Activated CD4-positive, alpha-beta T cell treated with anti-CD3 and anti-CD28 coated beads, Interleukin-2, amount 50 U/mL, for 16 hours (primary cell): Measurements from ENCODE around the gene ACTL8.

ENCODE experiments used
- DNase-seq: peaks from one replicate; pipeline ENCODE4 v3.0.0-alpha.2; 2020

ACTL8 gene, protein sequence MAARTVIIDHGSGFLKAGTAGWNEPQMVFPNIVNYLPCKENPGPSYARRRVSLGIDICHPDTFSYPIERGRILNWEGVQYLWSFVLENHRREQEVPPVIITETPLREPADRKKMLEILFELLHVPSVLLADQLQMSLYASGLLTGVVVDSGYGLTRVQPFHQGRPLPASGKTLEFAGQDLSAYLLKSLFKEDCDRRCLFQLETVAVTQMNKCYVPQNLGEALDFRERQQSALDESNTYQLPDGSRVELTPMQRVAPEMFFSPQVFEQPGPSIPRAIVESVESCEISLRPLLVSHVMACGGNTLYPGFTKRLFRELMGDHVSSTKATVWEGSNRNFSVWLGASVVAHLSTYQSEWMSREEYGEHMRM

DNA sequence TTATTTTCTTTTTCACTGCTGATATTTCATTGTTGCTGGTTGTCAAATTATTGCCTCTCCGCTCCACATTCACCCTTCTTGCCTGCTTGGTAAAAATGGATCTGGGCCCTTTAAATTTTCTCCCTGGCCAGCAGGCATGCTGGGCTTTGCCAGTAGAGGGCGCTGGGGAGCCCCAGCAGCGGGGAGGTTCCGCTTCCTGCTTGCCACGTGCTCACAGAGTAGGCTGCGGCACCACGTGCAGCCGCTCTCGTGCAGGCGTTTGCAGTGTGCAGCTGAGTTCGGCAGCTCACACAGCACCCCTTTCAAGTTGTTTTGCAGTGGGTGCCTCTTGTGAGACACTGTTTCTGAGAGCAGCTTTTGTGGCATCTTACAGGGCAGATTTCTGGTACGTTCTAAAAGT lies at the start of gene ACTL8:
Gene ACTL8, plus strand, starts transcription at position 214 of the 400 bp plus-strand sequence. CDS start 67,676 bp downstream, outside the sequence.
- peak; percentile 25 for DNase-seq

DNA sequence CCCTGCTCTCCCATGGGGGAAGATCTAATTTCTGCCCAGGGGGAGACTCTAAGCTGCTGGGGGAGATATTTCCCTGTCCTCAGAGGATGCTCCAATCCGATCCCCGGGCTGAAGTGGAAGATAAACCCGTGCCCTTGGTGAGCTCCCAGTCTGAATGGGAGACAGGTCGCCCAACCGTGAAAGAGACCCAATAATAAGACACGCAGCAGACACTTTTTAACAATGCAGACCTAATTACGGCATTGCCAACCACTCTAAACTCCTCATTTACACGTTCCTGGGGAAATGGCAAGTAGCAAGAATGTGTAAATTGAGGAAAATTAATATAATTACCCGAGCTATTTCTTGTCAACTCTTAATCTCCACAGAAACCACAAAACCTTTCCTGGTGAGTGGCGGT lies 48.7 kb upstream of the ACTL8 start:
- DNase-seq, result no peak

DNA sequence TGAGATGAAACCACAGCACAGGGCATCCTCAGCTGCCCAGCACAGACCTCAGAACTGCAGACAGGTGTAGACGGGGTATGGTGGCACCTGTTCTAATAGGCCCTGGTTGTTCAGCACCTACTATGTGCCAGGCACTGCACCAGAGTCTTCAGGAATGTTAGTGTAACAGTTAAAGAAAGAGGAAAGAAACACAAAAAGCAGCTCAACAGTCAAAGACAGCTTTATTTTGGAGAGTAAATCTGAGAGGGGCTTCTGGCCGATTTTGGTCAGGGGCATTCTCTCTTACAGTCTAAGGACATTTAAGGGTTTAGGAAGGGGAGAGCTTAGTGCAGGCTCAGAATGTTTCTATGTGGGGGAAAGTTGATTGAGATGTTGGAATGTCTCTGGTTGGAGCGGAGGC lies 45.2 kb upstream of the ACTL8 start:
- DNase-seq, result no peak

DNA sequence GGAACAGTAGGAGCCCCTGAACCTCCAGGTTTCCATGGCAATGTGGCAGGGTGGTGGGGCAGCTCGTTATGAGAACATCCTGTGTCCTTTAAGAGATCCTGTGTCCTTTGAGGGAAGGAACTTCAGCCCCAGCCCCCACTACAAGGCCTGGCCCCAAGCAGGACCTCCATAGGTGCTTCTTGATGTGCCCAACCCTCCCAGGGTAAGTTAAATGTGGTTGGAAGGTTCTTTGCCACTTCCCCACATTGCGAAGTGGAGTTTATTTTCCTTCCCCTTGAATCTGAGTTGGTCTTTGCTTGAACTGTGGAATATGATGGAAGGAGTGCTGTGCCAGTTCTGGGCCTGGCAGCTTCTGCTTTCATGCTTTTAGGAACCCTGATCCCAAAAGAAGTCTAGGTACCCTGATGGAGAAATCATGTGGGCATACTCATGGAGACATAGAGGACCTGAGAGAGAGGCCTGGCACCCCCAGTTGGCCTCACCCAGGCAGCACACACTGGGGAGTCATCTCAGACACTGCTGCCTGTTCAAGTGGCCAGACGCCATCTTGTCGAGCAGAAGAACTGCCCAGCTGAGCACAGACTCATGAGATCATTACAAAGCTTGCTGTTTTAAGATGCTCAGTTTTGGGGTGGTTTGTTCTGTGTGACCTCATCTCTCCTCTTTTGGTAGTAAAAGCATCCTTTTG lies 44.1 kb upstream of the ACTL8 start:
- DNase-seq, result no peak

DNA sequence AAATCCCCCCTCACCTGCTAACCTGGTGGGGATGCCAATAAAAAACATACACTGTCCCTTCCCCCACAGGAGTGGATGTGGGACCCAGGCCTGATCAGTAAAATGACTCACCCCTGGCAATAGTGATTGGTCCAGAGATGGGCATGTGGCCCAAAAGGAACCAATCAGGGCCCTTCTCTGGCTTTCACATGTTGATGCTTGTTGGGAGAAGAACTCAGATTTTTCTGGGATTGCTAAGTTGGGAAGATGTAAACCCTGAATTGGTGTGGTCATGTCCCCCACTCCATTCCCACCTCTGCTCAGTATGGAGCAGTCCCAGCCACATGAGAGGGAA lies 43.6 kb upstream of the ACTL8 start:
- DNase-seq, result no peak

DNA sequence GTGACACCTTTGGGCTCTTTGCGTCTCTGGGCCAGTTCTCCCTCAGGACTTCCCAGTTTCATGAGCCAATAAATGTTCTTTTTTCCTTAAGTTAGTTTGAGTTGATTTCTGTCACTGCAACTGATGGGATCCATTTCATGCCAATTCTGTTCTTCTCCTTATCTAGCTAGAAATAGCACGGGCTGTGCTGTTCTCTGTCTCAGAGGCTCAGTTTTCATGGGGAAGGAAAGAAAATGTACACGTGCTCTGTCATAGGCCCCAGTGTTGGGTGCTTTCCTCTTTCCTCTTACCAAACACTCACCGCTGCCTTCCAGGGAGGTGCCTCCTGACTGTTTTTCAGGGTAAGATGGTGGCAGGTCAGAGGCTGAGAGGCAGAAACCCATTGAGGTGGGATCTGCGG lies 43.2 kb upstream of the ACTL8 start:
- no peak for DNase-seq

DNA sequence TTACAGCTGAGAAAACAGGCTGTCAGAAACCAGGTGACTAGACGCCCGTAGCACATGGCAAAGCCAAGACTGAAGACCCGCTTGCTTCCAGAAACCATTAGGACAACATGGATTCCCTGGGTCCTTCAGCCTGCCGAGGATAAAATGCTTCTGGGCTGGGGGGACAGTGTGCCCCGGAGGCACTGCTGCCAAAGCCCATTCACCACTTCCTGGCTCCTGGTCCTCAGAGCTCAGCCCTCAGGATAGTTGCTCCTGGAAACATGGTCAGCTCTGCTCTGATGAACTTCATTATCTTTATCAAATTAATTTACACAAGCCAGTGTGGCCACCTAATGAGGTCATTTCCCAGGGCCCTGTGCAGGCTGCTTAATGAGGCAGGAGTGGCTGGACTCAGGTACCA lies 41.1 kb upstream of the ACTL8 start:
- no peak for DNase-seq

DNA sequence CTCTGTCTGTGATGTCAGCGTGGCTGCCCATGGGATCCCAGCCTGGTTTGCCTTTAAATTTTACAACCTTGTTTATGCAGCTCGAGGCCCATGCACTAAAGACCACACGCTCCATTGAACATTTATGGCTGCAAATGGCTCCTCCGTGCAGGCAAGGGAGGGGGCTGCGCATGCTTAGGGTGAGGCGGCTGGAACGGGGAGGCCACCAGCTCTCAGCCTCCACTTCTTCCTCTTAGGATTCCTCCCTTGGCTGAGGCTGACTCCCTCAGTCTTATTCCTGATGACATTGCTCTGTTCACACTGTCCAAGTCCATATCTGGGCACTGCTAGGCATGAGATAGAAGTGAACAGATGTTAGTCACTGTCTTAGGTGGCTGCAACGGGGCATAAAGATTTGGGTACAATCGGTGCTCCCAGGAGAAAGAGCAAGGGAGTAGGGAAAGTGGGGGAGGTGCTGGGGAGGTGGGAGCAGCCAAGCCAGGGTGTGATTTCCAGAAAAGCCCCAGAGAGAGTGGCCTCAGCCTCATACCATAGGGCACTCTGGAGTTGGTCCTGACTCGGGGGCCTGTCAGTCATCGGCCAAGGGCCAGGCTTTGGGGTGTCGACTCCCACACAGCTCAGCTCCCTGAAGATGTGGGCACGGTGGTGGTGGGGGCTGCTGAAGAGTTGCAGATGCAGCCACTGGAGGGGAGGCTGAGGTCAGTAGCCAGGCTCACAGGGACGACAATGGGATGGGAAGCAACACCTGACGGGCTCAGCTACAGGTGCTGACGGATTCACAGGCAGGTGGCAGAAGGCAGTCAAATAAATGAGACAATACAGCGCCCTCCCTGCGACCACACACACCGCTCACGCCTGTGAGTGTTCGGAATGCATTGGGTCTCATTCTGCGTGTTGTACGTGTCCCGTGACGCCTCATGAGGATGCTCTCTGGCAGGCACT lies 37.3 kb upstream of the ACTL8 start:
- no peak for DNase-seq

DNA sequence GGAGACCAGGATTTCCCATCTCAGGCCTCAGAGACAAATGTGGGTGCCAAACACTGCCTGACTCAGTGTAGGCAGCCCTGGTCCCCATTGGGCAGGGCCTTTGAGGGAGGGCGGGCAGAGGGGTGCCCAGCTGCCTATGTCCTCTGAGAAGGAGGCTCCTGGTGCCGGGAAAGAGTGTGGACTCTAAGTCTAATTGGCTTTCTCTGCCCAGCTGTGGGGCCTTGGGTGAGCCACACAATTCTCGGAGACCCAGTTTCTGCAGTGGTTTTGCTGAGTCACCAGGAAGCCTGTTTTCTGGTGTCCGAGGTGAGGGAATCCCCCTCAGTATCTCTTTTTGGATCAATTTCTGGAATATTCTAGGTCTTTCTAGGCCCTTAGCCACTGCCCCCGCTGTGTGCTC lies 35.3 kb upstream of the ACTL8 start:
- no peak for DNase-seq

DNA sequence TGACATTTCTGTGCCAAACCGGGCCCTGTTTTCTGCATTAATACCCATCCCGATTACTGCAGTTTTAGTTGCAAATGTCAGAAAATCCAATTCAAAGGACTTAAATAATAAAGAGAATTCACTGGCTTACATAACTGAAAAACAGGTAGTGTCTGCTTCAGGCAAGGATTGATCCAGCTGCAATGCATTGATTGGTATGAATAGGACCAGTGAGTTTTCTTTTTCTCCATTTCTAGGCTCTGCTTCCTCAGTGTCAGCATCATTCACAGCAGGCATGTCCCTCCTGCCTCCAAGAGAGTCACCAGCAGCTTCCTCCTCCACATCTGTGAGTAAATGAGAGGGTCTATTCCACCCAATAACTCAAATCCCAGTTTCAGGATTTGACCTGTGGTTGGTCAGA lies 33.7 kb upstream of the ACTL8 start:
- DNase-seq, result no peak

DNA sequence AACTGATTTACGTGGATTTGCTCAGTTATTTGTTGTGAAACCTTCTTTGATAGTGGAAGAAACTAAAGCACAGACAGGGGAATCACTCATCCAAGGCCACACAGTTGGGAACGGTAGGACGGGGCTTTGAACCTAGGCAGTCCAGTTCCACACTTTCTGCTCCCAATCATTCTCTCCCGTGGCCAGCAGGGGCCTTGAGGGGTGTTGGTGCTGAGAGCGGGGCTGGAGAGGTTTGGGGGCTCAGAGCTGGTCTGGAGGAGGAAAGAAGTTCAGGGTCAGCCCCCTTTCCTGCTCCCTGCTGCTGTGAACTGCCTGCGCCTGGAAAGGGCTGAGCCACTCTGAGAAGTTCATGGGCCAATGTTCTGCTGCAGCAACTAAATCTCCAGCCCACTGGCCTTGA lies 31.4 kb upstream of the ACTL8 start:
- no peak for DNase-seq

DNA sequence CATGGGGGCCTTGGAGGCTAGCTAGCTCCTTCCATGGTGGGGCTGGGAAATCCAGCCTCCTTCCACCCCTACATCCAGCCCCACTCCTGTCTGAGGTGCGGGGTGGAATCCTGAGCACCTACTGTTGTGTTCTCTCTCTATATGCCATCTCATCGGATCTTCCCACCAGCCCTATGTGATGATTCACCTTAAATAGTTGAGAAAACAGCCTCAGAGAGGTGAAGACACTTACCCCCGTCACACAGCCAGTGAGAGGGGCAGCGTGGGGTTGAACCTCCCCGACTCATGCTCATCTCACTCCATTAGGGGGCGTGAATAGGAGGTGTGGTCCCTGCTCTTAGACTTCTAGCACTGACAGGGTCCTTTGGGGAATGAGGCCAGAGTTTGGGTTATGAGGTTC lies 31.0 kb upstream of the ACTL8 start:
- no peak for DNase-seq

DNA sequence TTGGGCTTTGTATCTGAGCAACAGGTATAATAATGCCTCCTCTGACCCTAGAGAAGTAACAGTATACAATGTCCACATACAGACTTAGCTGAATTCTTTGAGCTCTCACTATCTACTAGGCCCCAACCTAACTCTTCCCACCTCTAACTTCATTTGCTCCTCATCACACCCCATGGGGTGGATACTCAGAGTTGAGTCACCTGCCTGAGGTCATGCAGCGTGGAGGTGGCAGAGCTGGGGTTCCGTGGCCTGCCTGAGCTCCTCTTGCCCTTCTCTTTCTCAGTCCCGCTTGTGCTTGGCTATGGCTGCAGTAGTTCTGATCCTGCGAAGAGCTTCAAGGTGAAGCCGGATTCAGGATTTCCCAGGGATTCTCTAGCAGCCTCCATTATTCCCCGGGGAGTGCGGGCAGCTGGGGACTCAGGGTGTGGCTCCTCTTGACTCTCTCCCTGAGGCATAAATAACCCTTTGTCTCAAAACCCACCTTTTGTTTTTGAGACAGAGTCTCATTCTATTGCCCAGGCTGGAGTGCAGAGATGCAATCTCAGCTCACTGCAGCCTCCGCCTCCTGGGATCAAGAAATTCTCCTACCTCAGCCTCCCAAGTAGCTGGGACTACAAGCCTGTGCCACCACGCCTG lies 29.9 kb upstream of the ACTL8 start:
- DNase-seq, result no peak

DNA sequence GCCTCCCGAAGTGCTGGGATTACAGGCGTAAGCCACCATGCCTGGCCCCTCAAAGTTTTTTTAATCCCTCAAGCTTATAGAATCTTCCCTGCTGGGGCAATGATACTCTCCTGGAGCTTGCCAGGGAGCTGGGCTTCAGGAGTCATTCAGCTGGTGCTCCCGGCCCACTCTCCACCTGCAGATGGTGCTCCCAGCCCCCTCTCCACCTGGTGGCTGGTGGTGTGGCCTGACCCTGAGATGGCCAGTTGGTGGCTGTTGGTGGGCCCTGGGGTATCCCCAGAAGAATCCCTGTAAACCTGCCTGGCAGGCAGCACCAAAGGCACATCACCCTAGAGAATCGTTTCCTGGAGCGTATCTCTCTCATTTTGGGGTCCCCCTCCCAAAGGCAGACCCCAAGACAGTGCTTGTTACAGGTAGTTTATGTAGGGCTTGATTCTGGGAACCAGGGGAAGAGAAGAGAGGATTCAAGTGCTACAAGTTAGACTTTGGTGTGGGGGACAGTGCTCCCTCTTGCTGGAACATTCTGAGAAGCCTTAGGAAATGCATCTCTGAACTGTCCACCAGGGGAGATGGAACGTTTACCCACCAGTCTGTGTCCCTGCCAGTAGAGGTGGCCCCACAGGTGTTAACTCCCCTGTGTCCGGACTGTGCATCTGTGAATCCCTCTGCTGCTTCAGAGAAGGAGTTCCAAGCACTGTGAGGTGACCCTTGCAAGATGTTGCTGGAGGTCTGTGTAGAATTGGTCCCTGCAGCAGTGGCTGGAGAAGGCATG lies 29.1 kb upstream of the ACTL8 start:
- DNase-seq, result no peak

DNA sequence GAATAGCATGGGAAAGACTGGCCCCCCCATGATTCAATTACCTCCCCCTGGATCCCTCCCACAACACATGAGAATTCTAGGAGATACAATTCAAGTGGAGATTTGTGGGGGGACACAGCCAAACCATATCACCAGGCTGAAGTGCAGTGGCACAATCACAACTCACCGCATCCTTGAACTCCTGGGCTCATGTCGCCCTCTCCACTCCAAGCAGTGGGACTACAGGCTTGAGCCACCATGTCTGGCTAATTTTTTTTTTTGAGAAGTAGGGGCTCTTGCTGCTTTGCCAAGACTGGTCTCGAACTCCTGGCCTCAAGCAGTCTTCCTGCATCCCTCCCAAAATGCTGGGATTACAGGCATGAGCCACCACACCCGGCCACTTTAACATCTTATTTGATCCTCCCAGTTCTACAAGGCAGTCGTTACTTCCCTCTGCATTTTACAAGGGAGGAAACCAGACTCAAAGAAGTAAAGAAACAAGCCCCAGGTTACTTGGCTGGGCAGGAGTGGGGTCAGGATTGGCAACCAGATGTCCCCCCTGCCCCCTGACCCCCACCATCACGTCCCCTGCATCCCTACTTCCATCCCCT lies 26.9 kb upstream of the ACTL8 start:
- DNase-seq, result no peak

DNA sequence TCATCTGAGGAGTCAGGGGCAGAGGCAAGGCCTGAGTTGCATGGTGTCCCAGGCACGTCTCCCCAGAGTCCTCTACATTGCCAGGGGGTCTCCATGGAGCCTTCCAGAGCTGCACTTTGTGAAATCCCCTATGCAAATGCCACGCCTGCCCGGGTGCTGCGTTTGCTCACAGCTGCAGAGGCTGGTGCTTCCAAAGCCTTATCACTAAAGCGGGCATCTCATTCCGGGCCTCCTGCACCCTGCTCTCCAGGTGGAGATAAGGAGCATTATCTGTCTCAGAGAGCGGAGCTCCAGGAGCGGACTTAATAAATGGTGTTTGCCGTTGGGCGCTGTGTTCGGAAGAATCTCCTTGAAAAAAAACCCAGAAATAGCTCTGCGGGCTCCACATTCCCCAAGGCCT lies 25.9 kb upstream of the ACTL8 start:
- DNase-seq, result no peak

DNA sequence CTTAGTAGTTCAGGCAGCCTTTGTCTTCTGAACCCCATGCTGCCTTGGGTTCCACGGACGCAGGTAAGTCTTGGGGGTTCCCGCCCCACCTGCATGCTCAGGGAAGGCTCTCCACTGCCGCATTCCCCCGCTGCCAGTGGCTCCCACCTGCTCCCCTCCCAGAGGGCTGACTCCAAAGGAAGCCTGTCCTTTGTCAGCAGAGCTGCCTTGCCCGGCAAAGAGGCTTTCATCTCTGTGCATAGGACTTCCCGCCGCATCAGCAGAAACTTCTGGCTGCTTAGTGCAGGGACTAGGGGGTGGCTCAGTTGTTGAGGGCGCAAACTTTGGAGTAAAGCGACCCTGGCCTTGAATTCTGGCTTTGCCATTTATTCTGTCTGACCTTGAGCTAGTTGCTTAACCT lies 25.2 kb upstream of the ACTL8 start:
- no peak for DNase-seq

DNA sequence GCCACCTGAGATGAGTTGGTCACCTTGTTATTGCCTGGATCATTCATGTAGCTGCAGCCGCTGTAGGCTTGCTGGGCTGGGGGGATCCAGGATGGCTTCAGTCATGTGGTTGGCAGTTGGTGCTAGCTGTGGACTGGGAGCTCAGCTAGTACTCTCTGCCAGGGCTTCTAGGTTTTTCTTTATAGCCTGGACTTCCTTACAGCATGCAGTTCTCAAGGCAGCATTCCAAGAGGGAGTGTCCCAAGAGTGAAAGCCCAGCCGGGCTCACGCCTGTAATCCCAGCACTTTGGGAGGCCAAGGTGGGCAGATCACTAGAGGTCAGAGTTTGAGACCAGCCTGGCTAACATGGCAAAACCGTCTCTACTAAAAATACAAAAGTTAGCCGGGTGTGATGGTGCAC lies 23.7 kb upstream of the ACTL8 start:
- no peak for DNase-seq

DNA sequence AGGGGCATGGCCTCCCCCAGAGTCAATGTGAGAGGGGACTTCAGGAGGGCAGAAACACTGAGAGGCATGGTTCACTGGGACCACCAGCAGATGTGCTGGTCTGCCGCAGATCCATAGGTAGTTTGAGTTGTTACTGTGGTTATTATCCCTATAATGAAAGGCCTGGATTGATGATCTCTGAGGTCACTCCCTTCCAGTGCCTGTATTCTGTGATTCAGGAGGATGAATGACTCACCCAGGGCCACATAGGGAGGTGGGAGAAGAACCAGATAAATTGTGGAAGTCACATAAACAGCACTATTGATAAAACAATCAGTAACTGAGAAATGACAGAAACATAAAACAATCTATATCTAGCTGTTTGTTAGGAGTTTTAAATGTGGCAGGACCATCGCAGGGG lies 22.7 kb upstream of the ACTL8 start:
- DNase-seq, result no peak

DNA sequence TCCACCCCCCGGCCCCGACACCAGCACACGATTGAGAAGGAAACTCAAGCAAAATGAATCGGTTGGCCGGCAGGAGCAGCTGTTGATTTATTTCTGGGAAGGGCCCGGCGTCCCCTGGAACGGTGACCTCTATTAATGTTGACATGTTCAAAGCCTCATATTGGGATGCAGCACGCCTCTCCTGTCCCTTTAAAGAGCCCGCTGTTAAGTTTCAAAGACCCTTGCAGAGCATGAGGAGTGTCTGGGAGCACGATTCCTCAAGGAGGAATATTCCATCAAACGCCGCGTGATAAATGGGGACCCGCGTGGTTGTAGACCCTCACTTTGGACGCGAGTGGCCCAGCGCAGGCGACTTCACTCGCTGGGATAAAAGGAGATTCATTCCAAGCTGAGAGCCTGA lies 21.5 kb upstream of the ACTL8 start:
- DNase-seq, result no peak

DNA sequence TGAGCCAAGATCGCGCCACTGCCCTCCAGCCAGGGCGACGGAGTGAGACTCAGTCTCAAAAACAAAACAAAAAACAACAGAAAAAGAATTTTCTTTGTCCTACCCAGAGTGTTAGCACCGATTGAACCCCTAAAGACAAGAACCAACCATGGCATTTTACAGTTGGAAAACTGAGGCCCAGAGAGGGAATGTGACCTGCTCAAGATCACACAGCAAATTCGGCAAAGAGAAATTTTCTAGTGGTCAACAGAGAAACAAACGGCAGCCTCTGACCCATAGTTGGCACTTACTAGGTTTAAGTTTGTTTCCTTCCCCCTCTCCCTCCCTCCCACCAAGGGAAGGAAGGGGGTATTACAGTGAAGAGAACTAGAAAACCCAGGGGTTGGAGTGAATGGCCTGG lies 20.5 kb upstream of the ACTL8 start:
- no peak for DNase-seq

DNA sequence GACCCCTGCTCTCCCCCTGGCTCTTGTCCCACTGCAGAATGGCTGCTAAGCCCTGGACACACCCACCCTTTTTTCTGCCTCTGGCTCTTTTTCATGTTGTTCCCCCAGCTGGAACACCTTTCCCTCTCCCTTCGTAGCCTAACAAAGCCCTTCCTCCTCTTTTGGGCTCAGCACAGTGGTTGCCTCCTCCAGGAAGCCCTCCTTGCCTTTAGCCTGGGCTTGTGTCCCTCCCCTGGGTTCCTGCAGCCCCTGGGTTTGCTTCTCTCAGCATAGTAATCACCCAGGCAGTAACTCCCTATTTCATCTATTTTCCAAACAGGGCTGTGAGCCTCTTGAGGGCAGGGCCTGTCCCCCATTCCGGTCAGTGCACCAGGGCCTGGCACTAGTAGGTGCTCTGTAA lies 19.8 kb upstream of the ACTL8 start:
- DNase-seq, result no peak
